PFSK-1 (cell line): ENCODE results near the gene EFCAB6.

ENCODE experiments used
- FOXP2 ChIP-seq: optimal IDR thresholded peaks from 2 replicates; pipeline ENCODE3; 2011; ENCODE audit warnings: borderline replicate concordance, control low read depth, inconsistent platforms; ENCODE audit not compliant: insufficient read depth; ENCODE audit errors: extremely low read length, extremely low read depth
- POLR2AphosphoS5 ChIP-seq: IDR thresholded peaks from 2 replicates; pipeline ENCODE4 v1.6.1; 2012; ENCODE audit warnings: low read depth, mild to moderate bottlenecking, control low read depth, low read length, moderate library complexity
- SIN3A ChIP-seq: IDR thresholded peaks from 2 replicates; pipeline ENCODE4 v1.6.1; 2012; ENCODE audit warnings: mild to moderate bottlenecking, low read length, moderate library complexity, borderline replicate concordance; ENCODE audit not compliant: insufficient read depth
- TAF1 ChIP-seq: IDR thresholded peaks from 2 replicates; pipeline ENCODE4 v1.6.1; 2012; ENCODE audit warnings: low read length, control low read depth, borderline replicate concordance; ENCODE audit not compliant: insufficient read depth
- TF ChIP-seq, protein P1 (sequence below), 2 experiments: IDR thresholded peaks; 2 replicates each; pipeline versions ENCODE4 v1.6.1 to v1.8.0; 2011 to 2012; ENCODE audit warnings: low read depth in 2 of 2, low read length in 2 of 2, control low read depth in 1 of 2, inconsistent platforms in 1 of 2, mild to moderate bottlenecking in 1 of 2, moderate library complexity in 1 of 2; ENCODE audit not compliant: insufficient read depth in 1 of 2

The EFCAB6 gene

DNA sequence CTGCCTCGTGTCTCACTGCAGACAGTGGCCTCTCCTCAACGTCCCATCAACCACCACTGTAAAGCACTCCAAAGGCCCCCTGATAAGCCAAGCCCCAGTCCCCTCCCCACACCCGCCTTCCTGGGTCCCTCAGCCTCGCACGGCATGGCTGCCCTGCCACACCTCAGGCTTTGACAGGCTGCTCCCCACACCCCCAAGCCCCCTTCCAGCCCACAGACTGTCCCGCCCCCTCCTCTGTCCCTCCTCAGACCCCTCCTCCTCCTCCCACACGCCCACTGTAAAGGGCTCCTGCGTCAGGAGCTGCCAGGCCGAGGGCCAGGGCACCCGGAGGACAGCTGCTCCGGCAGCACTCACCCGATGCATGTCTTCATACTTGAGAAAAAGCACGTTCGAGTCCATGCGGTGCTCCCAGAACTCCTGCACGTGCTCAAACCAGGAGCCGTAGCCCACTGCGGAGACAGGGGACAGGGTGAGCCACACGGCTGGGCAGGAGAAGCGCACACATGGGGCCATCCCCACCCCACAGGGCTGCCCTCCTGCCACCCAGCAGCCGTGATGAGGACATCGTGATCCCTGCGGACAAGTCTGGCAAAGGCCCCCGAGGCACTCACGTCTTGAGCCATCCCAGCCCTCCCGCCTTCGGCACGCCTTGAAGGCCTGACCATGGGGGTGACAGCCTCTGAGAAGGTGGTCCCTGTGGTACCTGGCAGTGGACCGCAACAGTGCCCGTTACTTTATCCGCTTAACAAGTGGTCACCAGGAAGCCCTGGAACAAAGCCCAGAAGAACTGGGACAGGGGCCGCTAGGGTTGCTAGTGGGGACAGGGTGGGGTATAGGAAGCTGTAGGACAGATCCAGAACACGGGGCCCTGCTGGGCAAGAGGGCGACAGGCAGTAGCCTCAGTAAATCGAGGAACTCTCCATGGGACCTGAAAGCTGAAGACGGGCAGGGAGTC, 21.5 kb upstream of the EFCAB6 start:
- no peak for TF ChIP-seq TAF1
- no peak for TF ChIP-seq FOXP2
- no peak for TF ChIP-seq SIN3A
- TF ChIP-seq, protein P1, sequence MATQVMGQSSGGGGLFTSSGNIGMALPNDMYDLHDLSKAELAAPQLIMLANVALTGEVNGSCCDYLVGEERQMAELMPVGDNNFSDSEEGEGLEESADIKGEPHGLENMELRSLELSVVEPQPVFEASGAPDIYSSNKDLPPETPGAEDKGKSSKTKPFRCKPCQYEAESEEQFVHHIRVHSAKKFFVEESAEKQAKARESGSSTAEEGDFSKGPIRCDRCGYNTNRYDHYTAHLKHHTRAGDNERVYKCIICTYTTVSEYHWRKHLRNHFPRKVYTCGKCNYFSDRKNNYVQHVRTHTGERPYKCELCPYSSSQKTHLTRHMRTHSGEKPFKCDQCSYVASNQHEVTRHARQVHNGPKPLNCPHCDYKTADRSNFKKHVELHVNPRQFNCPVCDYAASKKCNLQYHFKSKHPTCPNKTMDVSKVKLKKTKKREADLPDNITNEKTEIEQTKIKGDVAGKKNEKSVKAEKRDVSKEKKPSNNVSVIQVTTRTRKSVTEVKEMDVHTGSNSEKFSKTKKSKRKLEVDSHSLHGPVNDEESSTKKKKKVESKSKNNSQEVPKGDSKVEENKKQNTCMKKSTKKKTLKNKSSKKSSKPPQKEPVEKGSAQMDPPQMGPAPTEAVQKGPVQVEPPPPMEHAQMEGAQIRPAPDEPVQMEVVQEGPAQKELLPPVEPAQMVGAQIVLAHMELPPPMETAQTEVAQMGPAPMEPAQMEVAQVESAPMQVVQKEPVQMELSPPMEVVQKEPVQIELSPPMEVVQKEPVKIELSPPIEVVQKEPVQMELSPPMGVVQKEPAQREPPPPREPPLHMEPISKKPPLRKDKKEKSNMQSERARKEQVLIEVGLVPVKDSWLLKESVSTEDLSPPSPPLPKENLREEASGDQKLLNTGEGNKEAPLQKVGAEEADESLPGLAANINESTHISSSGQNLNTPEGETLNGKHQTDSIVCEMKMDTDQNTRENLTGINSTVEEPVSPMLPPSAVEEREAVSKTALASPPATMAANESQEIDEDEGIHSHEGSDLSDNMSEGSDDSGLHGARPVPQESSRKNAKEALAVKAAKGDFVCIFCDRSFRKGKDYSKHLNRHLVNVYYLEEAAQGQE (IDR thresholded peaks at IDR 0.05; ENCODE audit: insufficient read depth in 1 of 2, low read depth in 2 of 2, low read length in 2 of 2) = no peak
- no peak for TF ChIP-seq POLR2AphosphoS5

DNA sequence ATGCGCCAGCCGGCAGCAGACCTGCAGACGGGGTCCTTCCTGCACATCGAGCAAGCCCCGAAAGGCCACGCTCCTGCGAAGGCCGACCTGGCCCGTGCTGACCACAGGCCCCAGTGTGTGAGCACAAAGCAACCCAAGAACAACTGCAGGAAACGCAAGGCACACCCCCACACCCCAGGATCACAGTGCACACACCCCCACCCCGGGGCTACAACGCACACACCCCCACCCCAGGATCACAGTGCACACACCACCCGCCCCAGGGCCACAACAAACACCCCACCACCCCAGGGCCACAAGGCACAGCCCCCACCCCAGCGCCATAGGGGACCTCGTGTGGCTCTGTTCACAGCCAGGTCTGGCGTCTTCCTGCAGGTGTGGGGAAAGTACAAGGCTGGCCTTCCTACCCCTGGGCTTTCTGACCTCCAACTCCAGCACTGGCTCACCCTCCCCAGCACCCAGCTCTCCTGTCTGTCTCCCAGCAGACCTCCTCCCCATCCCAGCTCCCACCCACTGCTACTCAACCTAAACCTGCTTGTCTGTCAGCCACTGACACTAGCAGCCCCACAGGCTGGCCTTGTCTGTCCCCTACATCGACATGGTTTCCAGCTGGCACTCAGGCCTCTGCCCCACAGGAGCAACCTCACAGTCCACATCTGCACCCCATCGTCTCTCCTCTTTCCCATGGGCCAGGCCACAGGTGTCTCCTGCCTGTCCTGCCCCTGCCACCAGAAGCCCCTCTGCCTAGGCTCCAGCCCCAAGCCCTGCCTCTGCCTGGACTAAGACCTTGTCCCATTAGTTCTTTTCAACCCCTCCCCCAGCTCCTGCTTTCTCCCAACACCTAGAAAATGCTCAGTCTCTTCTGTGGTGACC, 20.5 kb upstream of the EFCAB6 start:
- no peak for TF ChIP-seq FOXP2
- TF ChIP-seq SIN3A = no peak
- TF ChIP-seq, protein P1 (IDR thresholded peaks at IDR 0.05; ENCODE audit: insufficient read depth in 1 of 2, low read depth in 2 of 2, low read length in 2 of 2) = no peak
- no peak for TF ChIP-seq POLR2AphosphoS5
- TF ChIP-seq TAF1 = no peak

DNA sequence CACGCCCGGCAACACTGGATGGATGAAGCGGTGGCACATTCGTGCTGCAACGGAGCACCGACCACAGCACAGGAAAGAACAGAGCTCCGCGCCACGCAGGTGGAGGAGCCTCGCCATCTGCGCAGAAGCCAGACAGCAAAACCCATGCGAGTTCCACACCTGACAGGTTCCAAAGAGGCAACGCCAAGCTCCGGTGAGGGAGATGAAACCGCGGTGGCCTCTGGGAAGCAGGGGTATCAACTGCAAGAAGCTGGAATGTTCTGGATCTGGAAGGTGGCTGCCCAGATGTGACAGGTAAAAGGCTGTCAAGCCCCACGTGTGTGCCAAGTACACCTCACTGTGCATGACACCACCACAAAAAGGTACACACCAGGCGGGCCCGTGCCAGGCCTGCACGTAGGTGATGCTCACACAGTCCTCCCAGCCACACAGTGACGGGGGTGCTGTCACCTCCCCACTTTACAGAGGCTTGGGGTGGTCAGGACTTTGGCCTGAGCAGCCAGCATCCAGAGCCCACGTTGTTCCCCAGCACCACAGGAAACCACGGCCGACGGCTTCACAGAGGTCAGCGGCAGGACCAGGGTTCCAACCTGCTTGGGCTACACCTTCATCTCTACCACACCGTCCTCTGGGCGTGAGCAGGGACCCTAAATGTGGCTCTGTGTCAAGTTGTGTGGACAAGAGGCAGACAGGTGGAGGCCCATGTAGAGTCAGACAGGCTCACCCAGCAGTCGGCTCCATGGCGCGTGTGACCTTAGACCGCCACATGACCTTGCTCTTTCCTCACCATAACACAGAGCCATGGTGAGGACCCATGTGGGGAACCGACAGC, 19.7 kb upstream of the EFCAB6 start:
- TF ChIP-seq POLR2AphosphoS5 (no peak), TAF1 (no peak), SIN3A (no peak), FOXP2 (no peak)
- TF ChIP-seq, protein P1 (IDR thresholded peaks at IDR 0.05; ENCODE audit: insufficient read depth in 1 of 2, low read depth in 2 of 2, low read length in 2 of 2) = no peak

DNA sequence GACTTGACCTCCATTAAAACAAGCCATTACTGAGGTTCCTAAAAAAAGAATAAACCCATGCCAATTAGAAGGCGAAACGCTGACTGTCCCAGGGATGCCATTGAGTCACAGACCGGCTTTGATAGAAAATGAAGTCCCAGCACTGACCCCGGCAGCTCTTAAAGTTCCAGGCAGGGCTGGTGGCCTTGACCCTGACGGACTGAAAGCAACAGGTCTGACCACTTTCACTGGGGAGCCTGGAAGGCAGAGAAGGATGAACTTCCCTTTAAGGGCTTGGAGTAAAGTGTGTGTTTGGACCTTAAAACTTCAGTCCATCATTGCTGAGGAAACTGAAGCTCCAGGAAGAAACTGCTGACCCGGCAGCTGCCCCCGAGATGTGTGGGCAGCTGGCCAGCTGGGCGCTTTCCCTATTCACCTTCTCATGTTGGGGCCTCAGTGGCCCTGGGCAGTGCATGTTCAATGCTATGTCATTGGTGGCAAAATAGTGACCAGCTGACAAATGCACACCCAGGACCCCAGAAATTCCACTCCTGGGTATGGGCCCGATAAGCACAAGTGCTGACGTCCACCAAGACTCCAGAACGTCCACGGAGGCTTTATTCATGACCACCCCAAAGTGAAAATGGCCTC, 18.9 kb upstream of the EFCAB6 start:
- TF ChIP-seq SIN3A (no peak), TAF1 (no peak), POLR2AphosphoS5 (no peak)
